ENCODE data around the gene SERPINB1. TPM values are rescaled to one million over a fixed set of nuclear protein-coding genes. Genes with fewer than 3 reads are reported as not detected.
A peak's percentile ranks its signal among the peaks of the same experiment; 100 is the strongest.

SERPINB1 gene
- total RNA-seq, 2 donors from 2014 or later: 135 to 173 TPM

DNA sequence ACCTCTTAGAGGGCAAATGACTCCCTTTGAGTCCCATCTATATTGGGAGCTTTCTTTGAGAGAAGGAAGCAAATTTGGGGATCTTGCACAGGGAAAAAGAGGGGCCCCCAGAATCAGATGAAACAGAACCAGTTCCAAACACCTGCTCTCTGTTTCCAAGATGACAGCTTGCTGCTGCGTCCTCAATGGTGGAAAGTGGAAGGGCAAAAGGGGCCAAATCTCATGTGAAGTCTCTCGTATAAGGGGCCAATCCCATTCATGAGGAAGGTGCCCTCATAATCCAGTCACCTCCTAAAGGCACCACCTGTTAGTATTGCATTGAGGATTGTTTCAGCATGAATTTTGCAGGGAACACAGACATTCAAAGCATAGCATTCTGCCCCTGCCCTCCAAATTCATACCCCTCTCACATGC lies 483 bp upstream of the SERPINB1 start:
- intact Hi-C loops (cut with DNase I): loop anchor here (5.0 kb wide), 1 partner anchor 50 kb away; no protein-coding TSS in a partner anchor
- peak overlapping the region; percentile 92 for H3K27ac ChIP-seq
- H3K9ac ChIP-seq (ENCODE audit: low read depth in 2 of 2, low read length in 2 of 2): peak overlapping the region in 1 of 2 donors; percentile 91
- no peaks in the 10 kb centered on the region for H3K4me1 ChIP-seq
- no peaks in the 10 kb centered on the region for H3K27me3 ChIP-seq
- TF ChIP-seq, protein P1, sequence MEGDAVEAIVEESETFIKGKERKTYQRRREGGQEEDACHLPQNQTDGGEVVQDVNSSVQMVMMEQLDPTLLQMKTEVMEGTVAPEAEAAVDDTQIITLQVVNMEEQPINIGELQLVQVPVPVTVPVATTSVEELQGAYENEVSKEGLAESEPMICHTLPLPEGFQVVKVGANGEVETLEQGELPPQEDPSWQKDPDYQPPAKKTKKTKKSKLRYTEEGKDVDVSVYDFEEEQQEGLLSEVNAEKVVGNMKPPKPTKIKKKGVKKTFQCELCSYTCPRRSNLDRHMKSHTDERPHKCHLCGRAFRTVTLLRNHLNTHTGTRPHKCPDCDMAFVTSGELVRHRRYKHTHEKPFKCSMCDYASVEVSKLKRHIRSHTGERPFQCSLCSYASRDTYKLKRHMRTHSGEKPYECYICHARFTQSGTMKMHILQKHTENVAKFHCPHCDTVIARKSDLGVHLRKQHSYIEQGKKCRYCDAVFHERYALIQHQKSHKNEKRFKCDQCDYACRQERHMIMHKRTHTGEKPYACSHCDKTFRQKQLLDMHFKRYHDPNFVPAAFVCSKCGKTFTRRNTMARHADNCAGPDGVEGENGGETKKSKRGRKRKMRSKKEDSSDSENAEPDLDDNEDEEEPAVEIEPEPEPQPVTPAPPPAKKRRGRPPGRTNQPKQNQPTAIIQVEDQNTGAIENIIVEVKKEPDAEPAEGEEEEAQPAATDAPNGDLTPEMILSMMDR (IDR thresholded peaks at IDR 0.05): no peak
- DNase-seq: peak; percentile 22
- H3K4me3 ChIP-seq: peak overlapping the region; percentile 45
- H3K36me3 ChIP-seq: no peaks in the 10 kb centered on the region
- no peaks in the 10 kb centered on the region for H3K9me3 ChIP-seq

GRCh38 chr6:2840749-2841061 lies 958 bp downstream of the SERPINB1 start:
- no peak for DNase-seq
- H3K4me1 ChIP-seq: no peaks in the 10 kb centered on the region

DNA sequence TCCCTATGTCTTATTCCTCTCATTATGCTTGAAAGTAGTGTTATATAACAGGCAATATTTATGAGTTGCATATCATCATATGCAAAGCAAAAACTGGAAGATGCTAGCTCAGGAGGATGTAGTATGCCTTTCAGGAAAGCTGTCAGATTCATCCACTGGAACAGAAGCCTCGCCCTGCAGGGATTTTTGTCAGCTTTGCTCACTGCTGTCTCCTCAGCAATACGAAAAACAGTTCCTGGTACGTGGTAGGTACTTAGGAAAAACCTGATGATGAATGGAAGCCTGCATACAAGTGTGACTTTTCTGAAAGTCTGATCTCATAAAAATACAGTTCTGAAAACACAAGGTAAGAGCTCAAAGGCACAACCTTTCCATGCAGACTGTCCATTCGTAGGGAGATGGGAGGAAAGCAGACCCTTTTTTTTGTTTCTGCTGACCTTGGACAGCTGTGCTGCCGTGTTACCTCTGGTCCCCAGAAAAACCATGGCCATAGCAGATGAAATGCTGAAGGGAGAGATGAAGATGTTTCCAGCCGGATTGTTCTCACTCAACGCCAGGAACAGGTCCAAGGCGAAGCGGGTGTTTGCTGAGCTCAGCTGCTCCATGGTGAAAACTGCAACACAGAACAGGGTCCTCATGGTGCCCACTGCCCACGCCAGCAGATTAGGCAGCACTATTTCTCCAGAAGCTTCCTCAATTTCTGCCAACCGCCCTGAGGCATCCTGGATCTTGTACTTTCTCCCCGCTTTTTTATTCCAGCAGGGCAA lies 1.5 kb downstream of the SERPINB1 start:
- Histone ChIP-seq H3K4me1 (no peaks in the 10 kb centered on the region), H3K9ac (ENCODE audit: low read depth in 2 of 2, low read length in 2 of 2) (peak overlapping the region; percentile 63 to 91), H3K36me3 (no peaks in the 10 kb centered on the region), H3K4me3 (peak overlapping the region; percentile 45), H3K9me3 (no peaks in the 10 kb centered on the region), H3K27me3 (no peaks in the 10 kb centered on the region), H3K27ac (peak overlapping the region; percentile 92)
- TF ChIP-seq, protein P1 (IDR thresholded peaks at IDR 0.05): no peak
- DNase-seq: no peak
- intact Hi-C loops (cut with DNase I): loop anchor here (5.0 kb wide), 1 partner anchor 48 kb away; no protein-coding TSS in a partner anchor

More at GRCh38 chr6:2840749-2841061, 958 bp downstream of the SERPINB1 start:
- intact Hi-C loops (cut with DNase I): loop anchor here (5.0 kb wide), 1 partner anchor 48 kb away; no protein-coding TSS in a partner anchor
- H3K27me3 ChIP-seq: no peaks in the 10 kb centered on the region
- no peaks in the 10 kb centered on the region for H3K36me3 ChIP-seq
- no peaks in the 10 kb centered on the region for H3K9me3 ChIP-seq
- H3K4me3 ChIP-seq: peak overlapping the region; percentile 45
- H3K9ac ChIP-seq (ENCODE audit: low read depth in 2 of 2, low read length in 2 of 2): peak overlapping the region; percentile 63 to 91
- peak overlapping the region; percentile 92 for H3K27ac ChIP-seq
- TF ChIP-seq, protein P1 (IDR thresholded peaks at IDR 0.05): no peak

DNA sequence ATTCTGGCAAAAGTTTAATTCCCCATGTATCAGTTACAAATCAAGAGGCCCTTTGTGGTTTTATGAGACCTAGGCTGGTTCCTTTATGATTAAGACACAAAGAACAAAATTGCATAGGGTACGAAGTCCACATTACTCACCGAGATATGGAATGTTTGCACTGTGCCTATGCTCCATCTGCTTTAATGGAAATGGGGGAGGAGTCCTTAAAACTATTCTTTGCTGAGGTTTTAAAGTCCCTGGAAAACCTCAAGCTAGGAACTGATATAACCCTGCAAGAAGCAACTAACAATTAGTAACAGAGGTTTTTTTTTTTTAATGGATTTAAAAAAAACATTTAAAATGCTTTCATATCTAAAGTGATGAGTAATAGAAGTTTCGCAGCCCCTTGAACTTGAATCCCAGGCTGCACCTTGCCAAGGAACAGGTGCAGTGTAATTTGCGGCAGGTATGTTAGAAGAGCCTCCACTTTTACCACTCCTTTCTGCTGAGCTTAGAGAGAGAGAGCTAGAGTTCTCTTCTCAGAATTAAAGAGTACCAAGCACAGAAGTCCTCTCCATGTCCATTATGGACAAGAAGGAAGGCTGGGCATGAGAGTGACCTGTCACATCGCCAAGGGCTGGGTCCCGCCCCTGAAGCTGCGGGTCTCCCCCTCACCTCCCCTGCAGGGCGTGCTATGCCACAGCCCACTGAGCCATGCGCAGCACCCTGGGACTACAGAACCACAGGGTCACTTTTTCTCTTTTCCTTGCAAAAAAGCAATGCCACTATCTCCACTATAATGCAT lies 2.3 kb downstream of the SERPINB1 start:
- Histone ChIP-seq H3K4me3 (peak overlapping the region; percentile 45), H3K27me3 (no peaks in the 10 kb centered on the region), H3K9ac (ENCODE audit: low read depth in 2 of 2, low read length in 2 of 2) (peak overlapping the region; percentile 51 to 91), H3K4me1 (no peaks in the 10 kb centered on the region), H3K27ac (peak overlapping the region; percentile 92), H3K9me3 (no peaks in the 10 kb centered on the region), H3K36me3 (no peaks in the 10 kb centered on the region)
- TF ChIP-seq, protein P1 (IDR thresholded peaks at IDR 0.05): no peak
- intact Hi-C loops (cut with DNase I): no loop called here
- DNase-seq: no peak

DNA sequence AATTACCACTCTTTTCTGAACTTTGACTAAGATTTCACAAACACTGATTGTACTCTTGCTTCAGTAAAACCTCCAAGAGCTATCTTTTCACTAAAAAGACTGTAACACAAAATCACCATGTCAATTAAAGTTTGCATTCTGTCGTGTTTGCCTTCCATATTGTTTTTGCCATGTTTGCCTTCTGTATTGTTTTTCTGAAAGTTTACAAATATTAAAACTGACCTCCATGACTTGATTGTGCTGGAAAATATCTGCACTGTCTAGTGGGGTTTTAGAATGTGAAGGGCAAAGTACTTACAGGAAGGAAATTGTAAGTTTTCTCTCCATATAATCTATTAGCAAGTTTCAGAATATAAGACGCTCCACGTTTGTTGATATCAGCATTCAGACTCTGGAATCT lies 3.4 kb downstream of the SERPINB1 start:
- DNase-seq: no peak
- Histone ChIP-seq H3K27ac (peak overlapping the region; percentile 92), H3K9ac (ENCODE audit: low read depth in 2 of 2, low read length in 2 of 2) (peak overlapping the region in 1 of 2 donors; percentile 28), H3K27me3 (no peaks in the 10 kb centered on the region), H3K9me3 (no peaks in the 10 kb centered on the region), H3K36me3 (no peaks in the 10 kb centered on the region), H3K4me3 (no peak overlapping the region), H3K4me1 (no peaks in the 10 kb centered on the region)
- intact Hi-C loops (cut with DNase I): no loop called here
- TF ChIP-seq, protein P1 (IDR thresholded peaks at IDR 0.05): no peak
